A172 (cell line): ENCODE results near the gene AMIGO1. TPM values are rescaled to one million over a fixed set of nuclear protein-coding genes. Genes with fewer than 3 reads are reported as not detected.

Experiments used
- DNase-seq: peaks from one replicate; pipeline ENCODE4 v3.0.0-alpha.2; 2015; ENCODE audit warnings: low spot score
- total RNA-seq: library from RNA; depleted of rRNA; stranded (reverse); fragments of >200 nt; shearing (Covaris generic); gene quantifications from 2 replicates; pipeline ENCODE4 v1.2.3, GENCODE V29; 2014

Gene AMIGO1
- total RNA-seq, 1 experiment from 2014 or later: not detected

DNA sequence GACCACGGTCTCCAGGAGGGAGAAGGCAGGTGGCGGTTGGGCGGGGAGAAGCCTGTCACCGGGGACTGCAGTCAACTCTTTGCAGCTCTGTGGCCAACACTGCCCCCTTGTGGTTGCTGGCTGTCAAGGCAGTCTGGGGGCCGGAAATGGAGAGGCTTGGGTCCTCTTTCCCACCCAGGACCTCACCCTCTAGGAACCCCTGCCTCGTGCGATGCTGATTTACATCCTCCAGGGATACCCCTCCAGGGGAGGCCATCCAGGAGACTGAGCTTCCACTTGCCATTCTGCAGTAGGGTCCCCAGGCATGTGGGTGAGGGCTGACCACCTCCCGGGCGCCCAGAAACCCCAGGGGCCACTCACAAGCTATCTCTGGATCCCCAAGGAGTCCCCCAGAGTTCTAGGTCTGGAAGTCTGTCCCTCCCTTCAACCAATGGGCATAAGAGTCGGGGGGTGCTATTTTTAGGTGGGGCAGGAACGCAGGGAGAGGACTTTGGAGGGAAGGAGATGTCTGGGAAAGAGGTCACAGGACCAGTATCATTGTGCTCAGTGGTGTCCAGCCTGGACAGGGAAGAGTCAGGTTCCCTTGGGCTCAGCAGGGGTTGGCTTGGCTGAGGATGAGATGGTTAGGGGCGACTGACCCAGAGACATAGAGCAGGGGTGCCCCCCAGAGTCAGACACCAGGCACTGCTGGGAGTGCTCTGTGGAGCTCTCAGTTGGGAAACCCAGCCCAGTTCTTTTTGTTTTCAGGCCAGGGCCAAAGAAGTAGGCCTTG lies 23.0 kb upstream of the AMIGO1 start:
- peak; percentile 69 for DNase-seq

DNA sequence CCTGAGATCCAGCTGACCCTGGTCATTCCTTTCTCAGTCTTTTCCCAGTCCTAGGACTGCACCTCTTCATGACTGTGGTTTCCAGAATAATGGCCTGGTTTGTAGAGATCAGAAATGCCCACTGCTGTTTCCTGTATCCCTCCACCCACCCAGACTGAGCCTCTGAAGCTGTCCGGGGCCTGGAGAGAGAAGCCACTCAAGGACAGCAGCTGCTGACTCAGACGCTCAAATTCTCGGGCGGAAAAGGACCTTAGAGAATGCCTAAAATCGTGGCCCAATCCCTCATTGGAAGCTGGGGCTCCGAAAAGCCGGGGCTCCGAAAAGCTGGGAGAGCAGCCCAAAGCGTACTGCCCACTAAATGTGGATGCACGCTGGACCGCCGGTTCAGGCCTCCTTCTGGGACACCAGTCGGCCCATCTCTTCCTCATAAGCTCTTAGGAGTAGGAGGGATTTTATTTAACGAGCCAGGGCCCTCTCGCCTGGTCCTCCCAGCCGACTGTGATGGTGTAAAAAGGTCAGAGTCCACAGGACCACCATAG lies 22.4 kb upstream of the AMIGO1 start:
- no peak for DNase-seq

DNA sequence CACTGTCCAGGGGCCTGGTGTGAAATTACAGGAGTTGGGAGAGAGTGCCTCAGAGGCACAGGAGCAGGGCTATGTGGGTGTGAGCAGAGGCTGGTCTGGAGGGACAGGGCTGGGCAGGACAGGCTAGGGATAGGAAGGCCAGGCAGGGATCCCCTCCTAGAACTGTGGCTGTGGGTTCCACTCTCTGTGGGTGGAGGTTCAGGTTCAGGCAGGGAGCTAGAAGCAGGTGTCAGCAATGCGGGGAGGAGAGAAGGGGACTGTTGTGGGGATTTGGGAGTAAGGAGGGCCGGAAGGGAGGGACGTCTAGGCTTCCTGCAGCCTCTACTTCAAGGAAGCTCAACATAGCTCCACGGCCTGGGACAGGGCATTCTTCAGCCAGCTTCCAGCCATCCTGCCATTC lies 21.9 kb upstream of the AMIGO1 start:
- no peak for DNase-seq

DNA sequence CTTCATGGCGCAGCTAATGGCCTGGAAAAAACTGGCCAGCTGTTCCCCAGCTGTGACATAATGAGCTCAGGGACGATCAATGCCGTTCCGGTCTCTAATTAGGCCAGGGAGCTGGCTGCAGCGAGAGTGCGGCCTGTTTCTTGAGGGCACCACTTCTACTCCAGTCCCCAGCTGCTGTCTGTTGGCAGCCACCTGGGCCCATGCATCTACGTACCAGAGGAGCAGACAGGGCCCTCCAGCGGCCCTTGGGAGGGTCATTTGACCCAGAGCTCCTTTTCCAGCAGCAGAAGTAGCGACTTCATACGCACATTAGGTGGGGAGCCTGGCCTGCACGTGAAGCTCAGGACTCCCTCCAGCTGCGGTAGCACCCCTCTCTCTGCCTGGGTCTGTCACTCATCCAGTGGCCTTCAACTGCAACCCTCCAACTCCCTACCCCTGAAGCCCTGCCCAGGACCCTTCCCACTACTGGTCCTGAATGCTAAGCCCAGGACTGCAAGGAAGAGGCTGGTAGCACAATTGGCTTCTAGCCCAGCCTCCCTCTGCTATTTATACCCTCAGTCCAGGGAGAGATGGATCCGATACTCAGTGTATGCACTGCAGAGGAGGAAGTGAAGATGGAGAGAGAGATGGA lies 21.0 kb upstream of the AMIGO1 start:
- DNase-seq: no peak

DNA sequence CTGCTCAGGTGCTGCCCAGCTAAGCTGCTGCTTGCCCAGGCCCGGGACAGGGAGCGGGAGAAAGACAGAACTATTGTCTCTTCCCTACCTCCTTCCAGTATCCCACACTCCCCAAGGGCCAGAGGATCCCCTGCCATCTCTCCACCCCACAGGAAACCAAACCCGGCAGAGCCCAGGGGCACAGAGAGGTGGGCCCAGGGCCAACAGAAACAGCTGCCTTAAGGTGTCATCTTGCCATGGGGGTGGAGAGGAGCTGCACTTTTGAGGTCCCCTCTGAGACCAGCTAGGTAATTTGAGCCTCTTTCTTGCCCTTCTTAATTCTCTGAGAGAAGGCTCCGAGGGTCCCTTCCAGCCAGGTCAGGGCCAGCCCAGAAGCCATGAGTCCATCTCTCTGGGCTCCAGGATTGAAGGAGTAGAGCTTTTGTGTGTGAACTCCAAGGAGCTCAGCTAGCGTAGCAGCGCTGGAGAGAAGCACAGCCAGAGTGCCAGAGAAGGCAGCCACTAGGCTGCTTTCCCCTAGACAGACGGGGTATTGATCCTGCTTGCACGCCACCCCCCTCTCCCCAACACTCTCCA lies 20.4 kb upstream of the AMIGO1 start:
- no peak for DNase-seq

DNA sequence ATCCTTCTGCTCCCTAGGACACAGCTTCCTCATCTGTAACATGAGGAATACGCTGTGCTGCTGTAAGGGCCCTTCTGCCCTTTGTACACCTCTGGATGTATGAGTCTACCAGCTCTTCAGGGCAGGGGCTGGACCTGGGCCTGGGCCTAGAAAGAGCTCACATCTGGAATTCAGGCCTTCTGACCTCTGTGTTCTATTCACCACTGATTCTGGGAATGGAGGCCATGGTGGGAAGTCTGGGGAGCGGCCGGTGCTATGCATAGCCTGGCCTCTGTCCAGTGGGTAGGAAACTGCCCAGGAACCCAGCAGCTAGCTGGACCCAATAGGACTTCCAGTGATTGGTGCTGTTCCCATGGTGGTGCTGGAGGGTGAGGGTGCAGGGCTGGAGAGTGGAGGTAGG lies 19.2 kb upstream of the AMIGO1 start:
- no peak for DNase-seq

DNA sequence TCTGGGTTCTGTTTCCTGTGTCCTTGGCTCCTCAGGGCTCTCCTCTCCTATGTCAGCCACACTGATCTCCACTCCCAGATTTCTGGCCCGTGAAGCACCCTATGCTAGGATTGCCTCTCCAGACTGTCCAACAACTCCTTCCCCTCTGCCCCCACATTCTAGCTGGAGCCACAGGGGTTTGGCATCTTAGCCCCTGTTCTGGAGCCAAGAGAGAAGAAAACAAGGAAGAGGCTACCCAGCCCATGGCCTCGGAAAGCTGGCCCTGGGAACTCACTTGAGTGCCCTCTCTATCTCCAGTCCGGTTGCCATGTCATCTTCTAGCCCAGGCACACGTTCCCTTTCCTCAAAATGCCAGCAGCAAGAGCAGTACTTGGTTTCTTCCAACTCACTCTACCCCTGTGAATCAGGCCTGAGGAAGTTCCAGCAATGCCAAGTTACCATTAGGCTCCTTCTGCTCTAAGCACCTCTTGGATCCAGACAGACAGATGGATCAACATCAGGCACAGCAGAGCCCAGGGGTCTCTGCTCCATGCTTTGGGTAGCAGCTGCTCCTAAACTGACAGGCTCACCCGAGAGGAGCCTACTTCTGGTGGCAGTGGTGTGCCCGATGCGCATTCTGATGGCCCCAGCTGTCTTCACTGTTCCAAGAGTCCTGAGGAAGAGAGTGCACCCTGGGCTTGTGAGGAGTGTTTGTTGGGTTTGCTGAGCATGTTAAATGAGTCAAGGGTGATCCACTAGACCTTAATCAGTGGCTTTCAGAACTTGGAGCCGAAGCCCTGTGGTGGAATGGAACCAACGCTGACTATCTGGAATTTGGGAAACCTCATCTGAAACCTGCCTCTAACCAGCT lies 18.5 kb upstream of the AMIGO1 start:
- no peak for DNase-seq

DNA sequence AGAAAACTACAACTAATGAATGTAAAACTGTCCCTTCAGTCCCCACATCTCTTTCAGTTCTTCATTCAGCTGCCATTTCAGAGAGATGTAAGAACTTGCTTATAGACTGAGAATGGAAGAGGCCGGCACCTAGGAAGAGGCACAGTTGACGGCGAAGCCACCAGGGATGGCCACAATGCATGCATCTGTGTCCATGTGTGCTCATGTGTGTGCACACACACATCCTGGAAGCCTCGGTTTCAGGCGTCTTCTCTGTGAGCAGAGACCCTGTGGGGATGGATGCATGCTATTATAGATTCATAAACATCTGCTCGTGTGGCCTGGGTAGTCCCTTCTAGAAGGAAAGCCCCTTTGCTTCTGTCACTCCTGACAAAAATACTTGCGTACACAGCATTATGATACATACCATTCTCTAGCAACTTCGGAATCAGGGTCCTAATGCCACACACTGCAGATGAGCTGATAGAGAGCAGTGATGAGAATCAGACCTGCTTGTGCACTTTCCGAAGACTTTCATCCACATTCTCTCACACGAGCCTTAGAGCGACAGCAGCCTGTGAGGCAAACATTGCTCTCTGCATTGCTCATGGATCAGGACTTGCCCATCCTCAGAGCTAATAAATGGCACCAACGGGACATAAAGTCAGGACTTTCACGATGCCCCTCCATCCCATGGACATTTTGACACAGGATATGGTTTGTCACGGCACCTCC lies 17.7 kb upstream of the AMIGO1 start:
- DNase-seq: no peak

DNA sequence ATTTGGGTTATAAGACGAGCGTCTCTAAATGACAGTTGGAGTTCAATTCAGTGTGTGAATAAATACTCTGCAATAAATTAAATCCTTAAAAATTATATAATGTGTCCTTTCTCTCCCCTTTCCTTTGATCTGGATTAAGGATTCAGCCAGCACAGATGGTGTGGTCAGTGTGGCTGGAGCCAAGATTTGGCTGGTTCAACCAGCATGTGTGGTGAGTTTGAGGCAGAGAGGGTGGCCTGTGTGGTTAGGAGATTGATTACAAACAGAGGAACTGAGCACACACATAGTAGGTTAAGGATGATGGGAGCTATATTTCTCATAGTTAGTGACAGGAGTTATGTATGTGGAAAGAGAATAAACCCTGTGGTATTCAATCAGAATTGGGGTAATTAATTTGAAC lies 14.2 kb upstream of the AMIGO1 start:
- no peak for DNase-seq

DNA sequence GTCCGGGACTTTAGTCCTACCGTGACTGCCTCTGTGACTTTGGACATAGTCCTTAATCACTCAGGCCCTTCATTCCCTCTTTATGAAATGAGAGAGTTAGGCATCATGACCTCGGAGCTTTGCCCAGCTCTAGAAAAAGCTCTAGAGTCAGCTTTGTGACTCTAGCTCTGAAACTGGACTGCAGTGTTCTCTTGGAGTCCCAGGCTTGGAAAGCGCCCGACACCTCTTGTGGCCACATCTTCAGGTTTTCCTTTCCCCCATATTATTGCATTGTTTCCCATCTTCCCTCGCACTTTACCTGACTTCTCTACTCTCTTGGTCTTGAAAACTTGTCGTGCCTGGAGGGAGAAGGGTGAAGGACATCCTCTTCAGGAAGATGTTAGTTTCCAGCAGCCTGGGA lies 12.5 kb upstream of the AMIGO1 start:
- no peak for DNase-seq

DNA sequence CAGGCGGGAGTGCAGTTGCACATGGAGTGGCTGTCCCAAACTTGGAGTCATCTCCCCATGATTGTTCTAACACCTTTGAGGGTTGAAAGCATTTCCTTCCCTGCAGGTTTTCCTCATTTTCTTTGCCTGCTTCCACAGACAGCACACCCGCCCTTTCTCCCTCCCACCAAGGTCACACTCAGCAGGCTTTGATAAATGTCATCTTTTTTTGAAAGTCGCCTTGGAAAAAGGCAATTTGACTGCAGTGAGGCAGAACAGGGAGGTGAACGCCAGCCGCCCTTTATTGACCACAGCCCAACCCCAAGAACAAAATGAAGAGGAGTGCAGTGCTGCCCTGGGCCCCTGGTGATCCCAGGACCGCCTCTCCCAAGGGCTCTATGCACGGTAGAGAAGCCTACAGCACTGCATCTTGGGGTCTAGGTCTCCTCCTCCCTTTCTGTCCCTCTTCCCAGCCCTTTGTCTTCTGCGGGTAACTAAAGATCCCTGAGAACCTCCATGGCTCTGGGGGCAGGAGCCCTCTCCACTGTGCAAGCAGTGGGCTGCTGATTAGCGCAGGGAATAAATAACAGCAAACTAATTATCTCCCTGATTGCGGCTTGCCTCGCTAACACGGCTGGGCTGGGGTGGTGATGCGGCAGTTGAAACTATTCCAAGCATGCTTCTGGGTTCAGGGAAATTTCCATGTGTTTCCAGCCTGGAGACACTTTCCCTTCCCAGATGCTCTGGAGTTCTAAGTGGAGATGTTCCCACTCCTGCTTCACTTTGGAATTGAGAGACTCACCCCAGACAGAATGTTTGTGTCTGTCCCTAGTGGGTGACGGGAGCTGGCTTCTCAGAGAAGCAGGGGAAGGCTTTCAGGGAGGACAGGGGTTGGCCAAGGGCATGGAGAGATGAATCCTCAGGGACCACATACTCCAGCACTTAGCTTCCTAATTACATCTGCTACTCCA lies 11.8 kb upstream of the AMIGO1 start:
- no peak for DNase-seq

DNA sequence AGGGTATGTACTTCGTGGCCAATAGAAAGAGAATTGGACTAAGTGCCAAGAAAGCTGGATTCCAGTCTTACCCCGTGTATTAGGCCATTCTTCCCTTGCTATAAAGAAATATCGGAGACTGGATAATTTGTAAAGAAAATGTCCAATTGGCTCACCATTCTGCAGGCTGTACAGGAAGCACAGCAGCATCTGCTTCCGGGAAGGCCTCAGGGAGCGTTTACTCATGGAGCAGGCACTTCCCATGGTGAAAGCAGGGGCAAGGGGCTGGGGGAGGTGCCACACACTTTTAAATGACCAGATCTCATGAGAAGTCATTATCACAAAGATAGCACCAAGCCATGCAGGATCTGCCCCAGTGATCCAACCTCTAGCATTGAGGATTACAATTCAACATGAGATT lies 7.8 kb upstream of the AMIGO1 start:
- DNase-seq: no peak

DNA sequence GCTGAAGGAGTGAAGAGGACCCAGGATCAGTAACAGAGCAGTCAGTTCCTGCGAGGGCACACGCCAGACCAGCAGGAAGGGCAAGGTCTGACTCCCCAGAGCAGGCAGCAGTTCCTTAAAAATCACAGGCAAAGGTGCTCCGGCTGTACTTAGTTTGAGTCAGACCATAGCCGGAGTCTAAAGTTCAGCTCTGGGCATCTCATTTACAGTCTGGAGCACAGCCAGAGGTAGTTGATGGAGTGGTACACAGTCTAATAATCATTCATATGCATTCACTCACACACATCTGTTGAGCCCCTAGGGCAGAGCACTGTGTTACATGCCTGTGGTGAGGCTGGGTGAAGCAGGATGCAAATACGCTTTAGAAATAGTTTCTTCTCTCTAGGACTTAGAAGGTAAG lies 7.3 kb upstream of the AMIGO1 start:
- no peak for DNase-seq

DNA sequence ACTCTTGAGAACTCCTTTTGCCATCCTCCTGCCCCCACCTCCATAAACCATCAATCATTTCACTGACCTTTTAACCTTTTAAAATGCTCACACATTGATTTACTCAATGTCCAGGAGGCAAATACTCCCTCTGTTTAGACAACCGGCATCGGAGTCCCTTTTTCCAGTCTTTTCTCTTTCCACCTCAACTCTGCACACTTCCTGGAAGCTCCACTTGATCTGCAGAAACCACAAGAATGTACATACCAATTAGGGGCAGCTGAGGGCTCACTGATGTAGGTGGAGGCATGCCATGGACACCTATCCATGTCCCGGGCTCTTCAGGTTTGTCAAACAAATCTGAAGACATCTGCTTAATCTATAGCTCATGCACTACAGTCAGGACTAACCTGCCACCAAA lies 5.3 kb upstream of the AMIGO1 start:
- DNase-seq: no peak

DNA sequence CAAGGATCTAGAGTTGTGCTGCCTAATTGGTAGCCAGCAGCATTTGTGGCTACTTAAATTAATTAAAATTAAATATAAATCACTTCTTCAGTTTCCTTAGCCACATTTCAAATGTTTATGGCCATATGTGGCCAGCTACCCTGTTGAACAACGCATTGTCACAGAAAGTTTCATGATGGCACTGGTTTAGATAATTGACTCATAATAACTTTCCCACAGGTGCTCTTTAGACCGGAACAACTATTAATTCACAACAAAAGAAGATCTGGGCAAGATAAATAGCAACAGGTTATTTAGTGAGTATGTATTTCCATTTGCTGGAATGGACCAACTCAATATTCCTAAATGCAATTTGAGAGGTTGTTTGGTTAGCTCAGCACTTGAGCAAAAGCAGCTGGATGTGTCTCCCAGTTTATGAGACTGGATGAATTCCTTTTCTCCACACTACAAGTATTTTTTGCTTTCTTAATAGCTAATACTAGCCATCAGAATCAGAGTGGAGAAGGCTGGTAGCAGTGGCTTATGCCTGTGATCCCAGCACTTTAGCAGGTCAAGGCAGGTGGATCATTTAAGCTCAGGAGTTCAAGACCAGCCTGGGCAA lies 3.7 kb upstream of the AMIGO1 start:
- DNase-seq: no peak

DNA sequence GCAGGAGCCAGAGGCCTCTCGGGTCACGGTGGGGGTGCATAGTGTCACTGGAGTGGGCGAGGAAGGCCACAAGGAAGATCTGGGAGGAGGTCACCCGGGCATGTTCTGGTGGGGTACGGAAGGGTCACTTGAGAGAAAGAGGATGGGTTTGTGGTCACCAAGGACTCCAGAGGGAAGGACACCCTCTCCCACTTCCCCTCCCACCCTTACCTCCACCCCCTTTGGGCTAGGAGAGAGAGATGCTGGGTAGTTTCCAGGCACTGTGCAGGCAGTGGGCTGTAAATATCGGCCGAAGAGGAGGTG lies 703 bp downstream of the AMIGO1 start:
- DNase-seq: no peak

DNA sequence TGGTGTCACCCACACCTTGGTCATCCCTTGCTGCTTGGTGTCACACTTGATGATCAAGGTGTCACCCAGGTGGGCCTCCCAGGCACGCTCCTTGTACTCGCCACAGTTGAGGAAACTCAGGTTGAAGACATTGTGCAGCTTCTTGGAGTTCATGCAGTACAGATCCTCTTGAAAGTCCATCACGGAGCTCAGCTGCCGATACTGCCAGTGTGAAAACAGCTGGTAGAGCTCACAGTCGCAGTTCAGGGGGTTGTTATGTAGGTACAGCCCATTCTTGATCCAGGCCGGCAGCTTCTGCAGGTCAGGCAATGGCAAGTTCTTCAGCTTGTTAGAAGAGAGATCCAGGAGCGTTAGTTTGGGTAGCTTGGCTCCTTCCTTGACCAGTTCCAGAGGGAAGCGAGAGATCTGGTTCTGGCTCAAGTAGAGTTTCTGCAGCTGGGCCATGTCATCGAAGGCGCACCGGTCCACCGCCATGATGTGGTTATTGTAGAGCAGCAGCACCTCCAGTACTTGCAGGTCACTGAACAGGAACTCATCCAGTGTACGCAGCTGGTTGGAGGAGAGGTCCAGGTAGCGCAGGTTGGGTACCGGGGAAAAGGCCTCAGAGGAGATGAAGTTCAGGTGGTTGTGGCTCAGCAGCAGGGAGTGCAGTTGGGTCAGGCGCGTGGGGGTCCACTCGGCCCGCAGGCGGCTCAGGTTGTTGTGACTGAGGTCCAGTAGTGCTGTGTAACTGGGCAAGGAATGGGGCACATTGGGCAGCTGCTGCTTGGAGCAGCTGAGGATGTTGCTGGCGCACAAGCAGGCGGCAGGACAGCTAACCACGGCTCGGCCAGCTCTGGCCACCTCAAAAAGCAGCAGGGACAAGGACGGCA lies 1.3 kb downstream of the AMIGO1 start:
- no peak for DNase-seq

DNA sequence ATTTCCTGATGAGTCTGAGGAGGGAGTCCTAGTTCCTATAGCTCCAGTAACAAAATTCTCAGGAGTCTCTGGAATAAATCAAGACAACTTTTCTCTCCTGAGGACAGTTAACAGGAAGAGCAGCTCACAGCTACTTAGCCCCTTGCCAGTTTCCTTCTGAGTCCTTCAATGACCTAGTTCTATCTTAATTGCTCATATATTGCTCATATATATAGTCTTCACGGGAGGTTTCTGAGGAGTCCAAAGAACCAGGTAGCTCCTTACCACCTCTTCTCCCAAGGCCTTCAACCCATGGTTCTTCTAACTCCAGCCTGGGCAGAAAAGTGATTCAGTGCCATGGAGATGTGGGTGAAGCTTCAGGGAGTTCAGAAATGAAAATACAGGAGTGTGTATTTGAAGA lies 4.6 kb downstream of the AMIGO1 start:
- no peak for DNase-seq

DNA sequence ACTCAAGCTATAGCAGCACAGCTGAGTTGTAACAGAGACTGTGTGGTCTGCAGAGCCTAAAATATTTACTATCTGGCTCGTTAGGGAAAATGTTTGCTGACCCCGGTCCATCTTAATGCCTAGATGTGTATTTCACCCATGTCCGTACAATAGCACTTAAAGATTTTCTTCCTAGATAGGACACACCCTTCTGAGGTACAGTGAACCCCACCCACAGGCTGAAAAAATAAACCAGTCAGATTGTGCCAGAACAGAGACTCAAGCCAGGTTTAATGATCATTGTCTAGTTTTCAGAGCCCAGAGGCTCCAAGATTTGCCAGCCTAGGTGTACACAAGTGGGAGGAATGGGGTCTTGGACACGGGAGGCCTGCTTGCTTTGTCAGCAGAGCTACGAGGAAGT lies 5.6 kb downstream of the AMIGO1 start:
- DNase-seq: no peak
